Vagina (tissue), 2 donors: ENCODE data around the gene EPHB6. TPM values are rescaled to one million over a fixed set of nuclear protein-coding genes. Genes with fewer than 3 reads are reported as not detected.

Experiments
- DNase-seq, 2 donors: peaks; one replicate each; pipeline ENCODE4 v3.0.0-alpha.2; 2017; ENCODE audit errors: extremely low spot score in 2 of 2
- H3K27ac ChIP-seq: fragments of 200-600 bp; sonication (generic); one replicate; pipeline ENCODE4 v1.5.1; 2019
- H3K27me3 ChIP-seq: fragments of 200-600 bp; sonication (generic); one replicate; pipeline ENCODE4 v1.5.1; 2019
- H3K36me3 ChIP-seq, 2 donors: fragments of 200-600 bp; sonication (generic); one replicate each; pipeline ENCODE4 v1.5.1; 2017 to 2019
- H3K4me1 ChIP-seq: fragments of 200-600 bp; sonication (generic); one replicate; pipeline ENCODE4 v1.5.1; 2019
- H3K4me3 ChIP-seq, 2 donors: fragments of 200-600 bp; sonication (generic); 1 replicate in 1 of 2; 2 replicates in 1 of 2; pipeline ENCODE4 v1.5.1; 2016 to 2019
- H3K9me3 ChIP-seq: fragments of 200-600 bp; sonication (generic); one replicate; pipeline ENCODE4 v1.5.1; 2019
- POLR2A ChIP-seq, 2 donors: fragments of 450-650 bp; IDR thresholded peaks; one replicate each; pipeline ENCODE4 v1.6.1; 2017; ENCODE audit warnings: antibody characterized with exemption in 2 of 2, mild to moderate bottlenecking in 2 of 2, moderate library complexity in 2 of 2
- POLR2AphosphoS5 ChIP-seq, 2 donors: sonication (generic); formaldehyde crosslinking; IDR thresholded peaks; one replicate each; pipeline ENCODE4 v1.9.0; 2017; ENCODE audit warnings: antibody characterized with exemption in 2 of 2, mild to moderate bottlenecking in 2 of 2, low read depth in 1 of 2; ENCODE audit not compliant: insufficient read depth in 1 of 2
- intact Hi-C: fragments of 100-400 bp; cut with DNase I; formaldehyde crosslinking; loops from one replicate; pipeline ENCODE4 v1.15.1; 2023
- total RNA-seq: library from RNA; depleted of rRNA; stranded (reverse); fragments of >200 nt; gene quantifications from one replicate; pipeline ENCODE4 v1.2.3, GENCODE V29; 2016
- TF ChIP-seq, protein P1 (sequence below), 3 experiments: fragments of 450-650 bp in 2 of 3; fragments of 200-600 bp in 1 of 3; sonication (generic) in 1 of 3; IDR thresholded peaks; one replicate each; pipeline ENCODE4 v1.5.1; 2017 to 2019; ENCODE audit warnings: antibody characterized with exemption in 3 of 3, mild to moderate bottlenecking in 2 of 3, moderate library complexity in 2 of 3

Gene EPHB6
- total RNA-seq, 1 donor from 2014 or later = 68.3 TPM

DNA sequence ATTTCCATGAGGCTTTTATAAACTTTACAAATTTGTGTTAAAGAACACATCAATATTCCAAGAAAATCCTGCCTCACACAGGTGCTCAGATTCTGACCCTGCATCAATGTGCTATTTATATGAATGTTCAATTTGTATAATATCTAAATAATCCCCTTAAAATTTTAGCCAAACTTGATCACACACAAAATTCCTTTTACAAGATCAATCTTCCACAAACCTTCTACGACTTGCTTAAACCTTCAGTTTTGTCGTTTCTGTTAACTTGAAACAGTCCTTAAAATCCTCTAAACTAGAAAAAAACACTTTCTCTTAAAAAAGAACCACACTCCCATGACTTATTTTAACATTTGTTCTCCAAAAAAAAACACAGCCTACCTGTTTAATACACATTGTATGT is 50.9 kb downstream of the EPHB6 start:
- intact Hi-C loops = no loop called here
- no peaks in the 10 kb centered on the region for H3K4me1 ChIP-seq
- no peak overlapping the region for H3K4me3 ChIP-seq
- H3K27ac ChIP-seq = no peak overlapping the region
- H3K9me3 ChIP-seq = no peaks in the 10 kb centered on the region
- DNase-seq = no peak
- H3K27me3 ChIP-seq = no peaks in the 10 kb centered on the region
- no peak for TF ChIP-seq POLR2A (IDR thresholded peaks at IDR 0.05)
- TF ChIP-seq POLR2AphosphoS5 (IDR thresholded peaks at IDR 0.05; ENCODE audit: insufficient read depth in 1 of 2, low read depth in 1 of 2) = no peak
- TF ChIP-seq, protein P1, sequence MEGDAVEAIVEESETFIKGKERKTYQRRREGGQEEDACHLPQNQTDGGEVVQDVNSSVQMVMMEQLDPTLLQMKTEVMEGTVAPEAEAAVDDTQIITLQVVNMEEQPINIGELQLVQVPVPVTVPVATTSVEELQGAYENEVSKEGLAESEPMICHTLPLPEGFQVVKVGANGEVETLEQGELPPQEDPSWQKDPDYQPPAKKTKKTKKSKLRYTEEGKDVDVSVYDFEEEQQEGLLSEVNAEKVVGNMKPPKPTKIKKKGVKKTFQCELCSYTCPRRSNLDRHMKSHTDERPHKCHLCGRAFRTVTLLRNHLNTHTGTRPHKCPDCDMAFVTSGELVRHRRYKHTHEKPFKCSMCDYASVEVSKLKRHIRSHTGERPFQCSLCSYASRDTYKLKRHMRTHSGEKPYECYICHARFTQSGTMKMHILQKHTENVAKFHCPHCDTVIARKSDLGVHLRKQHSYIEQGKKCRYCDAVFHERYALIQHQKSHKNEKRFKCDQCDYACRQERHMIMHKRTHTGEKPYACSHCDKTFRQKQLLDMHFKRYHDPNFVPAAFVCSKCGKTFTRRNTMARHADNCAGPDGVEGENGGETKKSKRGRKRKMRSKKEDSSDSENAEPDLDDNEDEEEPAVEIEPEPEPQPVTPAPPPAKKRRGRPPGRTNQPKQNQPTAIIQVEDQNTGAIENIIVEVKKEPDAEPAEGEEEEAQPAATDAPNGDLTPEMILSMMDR (IDR thresholded peaks at IDR 0.05) = no peak
- no peaks in the 10 kb centered on the region for H3K36me3 ChIP-seq

DNA sequence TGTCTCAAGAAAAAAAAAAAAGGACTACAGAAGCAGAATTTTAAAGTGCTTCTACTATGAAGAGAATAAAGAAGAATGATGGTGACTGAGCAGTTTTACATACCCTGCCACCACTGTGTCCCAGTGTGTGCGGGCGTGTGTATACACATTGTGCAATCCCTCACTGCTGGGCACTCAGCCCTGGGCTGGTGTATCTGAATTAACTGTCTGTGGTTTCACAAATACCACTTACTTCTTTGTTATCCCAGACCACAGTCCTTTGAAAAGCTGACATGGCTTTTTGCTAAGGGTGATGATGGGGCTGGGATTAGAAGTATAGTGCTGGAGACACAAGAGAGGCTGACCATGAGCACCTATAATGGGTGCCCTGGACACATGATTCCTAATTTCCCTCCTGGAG is 51.8 kb downstream of the EPHB6 start:
- H3K27me3 ChIP-seq = no peaks in the 10 kb centered on the region
- no peaks in the 10 kb centered on the region for H3K4me1 ChIP-seq
- intact Hi-C loops = no loop called here
- H3K4me3 ChIP-seq = no peak overlapping the region
- no peak overlapping the region for H3K27ac ChIP-seq
- peak in 1 of 2 donors; percentile 62 for DNase-seq
- no peaks in the 10 kb centered on the region for H3K36me3 ChIP-seq
- TF ChIP-seq, protein P1 (IDR thresholded peaks at IDR 0.05) = no peak
- TF ChIP-seq POLR2A (IDR thresholded peaks at IDR 0.05) (no peak), POLR2AphosphoS5 (IDR thresholded peaks at IDR 0.05; ENCODE audit: insufficient read depth in 1 of 2, low read depth in 1 of 2) (no peak)
- H3K9me3 ChIP-seq = no peaks in the 10 kb centered on the region

DNA sequence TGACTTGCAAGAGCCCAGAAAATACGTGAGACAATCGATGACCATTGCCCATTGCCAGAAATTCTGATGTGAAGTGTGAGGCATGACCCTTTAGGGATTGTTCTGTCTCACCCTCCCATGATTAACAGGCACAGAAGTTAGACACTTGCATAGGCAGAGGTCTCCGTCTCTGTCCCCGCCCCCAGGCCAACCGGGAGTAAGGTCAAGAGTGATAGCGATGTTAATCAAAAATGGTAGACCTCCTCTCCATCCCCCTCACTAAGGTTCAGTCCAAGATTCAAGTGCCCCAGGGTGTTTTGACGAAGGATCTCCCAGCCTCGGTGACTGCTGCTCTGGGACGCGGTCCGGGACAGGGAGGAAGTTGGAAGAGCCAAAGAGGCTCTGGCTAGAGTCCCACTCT is 53.4 kb downstream of the EPHB6 start:
- Histone ChIP-seq H3K4me1 (no peaks in the 10 kb centered on the region), H3K36me3 (no peaks in the 10 kb centered on the region), H3K4me3 (no peak overlapping the region), H3K27me3 (no peaks in the 10 kb centered on the region), H3K27ac (no peak overlapping the region), H3K9me3 (no peaks in the 10 kb centered on the region)
- DNase-seq = peak; percentile 47 to 55
- intact Hi-C loops = no loop called here
- no peak for TF ChIP-seq POLR2AphosphoS5 (IDR thresholded peaks at IDR 0.05; ENCODE audit: insufficient read depth in 1 of 2, low read depth in 1 of 2)
- TF ChIP-seq POLR2A (IDR thresholded peaks at IDR 0.05) = no peak
- TF ChIP-seq, protein P1 (IDR thresholded peaks at IDR 0.05) = no peak

DNA sequence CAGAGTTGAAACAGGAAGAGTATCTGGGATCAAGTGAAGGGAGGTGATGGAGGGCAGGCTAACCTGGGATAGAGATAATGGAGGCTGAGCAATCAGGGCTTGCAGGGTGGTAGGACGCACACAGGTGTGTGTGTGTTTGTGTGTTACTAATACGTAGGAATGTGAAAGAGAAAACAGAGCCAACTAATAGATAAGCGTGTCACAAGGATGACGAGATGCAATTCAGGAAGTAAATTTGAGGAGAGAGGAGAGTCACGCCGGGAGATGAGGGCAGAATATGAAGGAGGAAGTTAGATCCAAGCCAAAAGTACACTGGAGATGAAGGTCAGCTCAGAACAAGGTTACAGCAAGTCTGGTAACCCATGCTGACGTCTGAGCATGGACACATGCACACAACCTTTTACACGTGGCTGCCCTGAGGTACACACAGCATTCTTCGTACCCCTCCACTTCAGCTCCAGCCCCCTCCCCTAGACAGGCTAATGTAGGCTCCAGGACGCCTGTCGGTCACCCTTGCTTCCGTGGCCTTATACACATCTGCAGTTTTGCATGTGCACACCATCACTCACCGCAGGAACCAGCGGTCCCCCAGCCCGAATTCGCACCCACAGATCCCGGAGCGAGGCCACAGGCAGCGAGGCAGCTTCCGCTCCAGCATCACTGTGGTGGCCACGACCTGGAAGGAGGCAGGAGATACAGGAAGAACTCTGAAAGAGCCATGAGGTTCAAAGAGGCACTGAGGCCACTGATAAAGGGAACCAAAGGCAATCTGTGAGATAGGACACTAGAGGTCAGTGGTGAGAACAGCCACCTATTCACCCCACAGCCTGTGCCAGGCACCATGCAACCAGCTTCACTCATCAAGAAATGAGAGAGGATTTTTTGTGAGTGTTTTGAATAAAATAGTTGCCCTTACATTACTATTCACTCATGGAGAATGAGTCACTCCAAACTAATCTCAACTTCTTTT is 54.3 kb downstream of the EPHB6 start:
- intact Hi-C loops = no loop called here
- DNase-seq = peak; percentile 74 to 82
- no peaks in the 10 kb centered on the region for H3K27me3 ChIP-seq
- H3K4me3 ChIP-seq = no peak overlapping the region
- no peaks in the 10 kb centered on the region for H3K9me3 ChIP-seq
- H3K27ac ChIP-seq = no peak overlapping the region
- no peaks in the 10 kb centered on the region for H3K4me1 ChIP-seq
- no peak for TF ChIP-seq POLR2A (IDR thresholded peaks at IDR 0.05)
- no peak for TF ChIP-seq POLR2AphosphoS5 (IDR thresholded peaks at IDR 0.05; ENCODE audit: insufficient read depth in 1 of 2, low read depth in 1 of 2)
- TF ChIP-seq, protein P1 (IDR thresholded peaks at IDR 0.05) = no peak
- no peaks in the 10 kb centered on the region for H3K36me3 ChIP-seq

DNA sequence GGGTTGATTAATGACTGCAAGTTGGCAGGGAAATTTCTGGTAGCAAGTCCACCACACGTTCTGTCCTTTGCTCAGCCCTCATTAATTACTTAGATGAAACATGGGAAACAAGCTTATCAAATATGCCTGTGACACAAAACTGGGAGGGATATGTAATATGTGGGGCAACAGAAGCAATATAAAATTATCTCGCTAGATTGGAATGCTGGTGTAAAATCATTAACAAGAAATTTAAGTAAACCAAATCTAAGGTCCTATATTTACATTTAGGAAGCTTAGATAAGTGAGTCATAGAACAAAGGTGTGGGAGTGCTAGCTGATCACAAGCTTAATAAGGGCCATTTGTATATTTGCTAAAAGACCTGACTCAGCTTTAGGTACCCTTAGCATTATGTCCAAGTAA is 55.2 kb downstream of the EPHB6 start:
- H3K36me3 ChIP-seq = no peaks in the 10 kb centered on the region
- no peak overlapping the region for H3K27ac ChIP-seq
- TF ChIP-seq POLR2AphosphoS5 (IDR thresholded peaks at IDR 0.05; ENCODE audit: insufficient read depth in 1 of 2, low read depth in 1 of 2) (no peak), POLR2A (IDR thresholded peaks at IDR 0.05) (no peak)
- TF ChIP-seq, protein P1 (IDR thresholded peaks at IDR 0.05) = no peak
- intact Hi-C loops = no loop called here
- H3K9me3 ChIP-seq = no peaks in the 10 kb centered on the region
- H3K27me3 ChIP-seq = no peaks in the 10 kb centered on the region
- H3K4me1 ChIP-seq = no peaks in the 10 kb centered on the region
- DNase-seq = no peak
- H3K4me3 ChIP-seq = no peak overlapping the region
